NCI-H1417 (cell line): ENCODE data around the gene CMIP.

Source experiments
- DNase-seq, 3 experiments: peaks; one replicate each; lab custom pipeline; 2025; lab: John Stamatoyannopoulos, UW

The CMIP gene

GRCh38 chr16:81702506-81702905 is 257.9 kb downstream of the CMIP start:
- no peak for DNase-seq

DNA sequence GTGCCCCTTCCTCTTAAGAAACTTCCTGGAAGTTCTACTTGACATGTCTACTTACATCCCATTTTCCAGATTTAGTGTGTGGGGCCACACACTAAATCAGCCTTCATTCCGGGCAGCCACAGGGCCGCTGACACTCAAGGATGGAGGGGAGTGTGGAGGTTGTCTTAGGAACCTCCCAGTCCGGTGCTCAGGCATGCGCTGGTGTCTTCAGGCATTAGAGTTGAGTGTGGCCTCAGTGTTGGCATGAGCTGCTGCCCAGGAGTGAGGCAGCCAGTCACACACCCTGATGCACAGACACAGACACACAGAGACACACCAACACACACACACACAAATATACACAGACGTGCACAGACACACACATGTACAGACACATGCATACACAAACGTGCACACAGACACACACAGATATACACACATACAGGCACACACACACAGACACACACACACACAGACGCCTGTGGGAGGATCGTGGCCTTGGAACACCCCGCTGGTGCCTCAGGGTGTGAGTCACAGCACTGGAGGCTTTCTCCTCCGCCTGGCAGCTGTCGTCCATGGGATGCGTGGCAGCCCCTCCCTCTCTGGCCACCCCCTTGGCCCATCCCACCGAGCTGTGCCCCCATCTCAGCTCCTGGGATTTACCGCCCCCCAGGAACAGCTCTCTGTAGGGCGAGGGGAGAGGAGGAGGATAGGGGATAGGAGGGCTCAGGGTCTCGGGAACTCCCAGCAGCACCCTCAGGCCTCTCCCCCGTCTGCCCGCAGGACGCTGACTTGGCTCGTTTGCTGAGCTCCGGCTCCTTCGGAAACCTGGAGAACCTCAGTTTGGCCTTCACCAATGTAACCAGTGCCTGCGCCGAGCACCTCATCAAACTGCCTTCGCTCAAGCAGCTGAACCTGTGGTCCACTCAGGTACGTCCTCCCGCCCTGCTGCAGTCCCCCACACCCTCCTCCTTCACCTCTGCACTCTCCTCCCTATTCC is 258.9 kb downstream of the CMIP start:
- DNase-seq, result no peak

- DNase-seq, result no peak
These were observed 260.7 kb downstream of the CMIP start for GRCh38 chr16:81705261-81705660.

- no peak for DNase-seq
These were observed 262.0 kb downstream of the CMIP start for GRCh38 chr16:81706327-81707295.

DNA sequence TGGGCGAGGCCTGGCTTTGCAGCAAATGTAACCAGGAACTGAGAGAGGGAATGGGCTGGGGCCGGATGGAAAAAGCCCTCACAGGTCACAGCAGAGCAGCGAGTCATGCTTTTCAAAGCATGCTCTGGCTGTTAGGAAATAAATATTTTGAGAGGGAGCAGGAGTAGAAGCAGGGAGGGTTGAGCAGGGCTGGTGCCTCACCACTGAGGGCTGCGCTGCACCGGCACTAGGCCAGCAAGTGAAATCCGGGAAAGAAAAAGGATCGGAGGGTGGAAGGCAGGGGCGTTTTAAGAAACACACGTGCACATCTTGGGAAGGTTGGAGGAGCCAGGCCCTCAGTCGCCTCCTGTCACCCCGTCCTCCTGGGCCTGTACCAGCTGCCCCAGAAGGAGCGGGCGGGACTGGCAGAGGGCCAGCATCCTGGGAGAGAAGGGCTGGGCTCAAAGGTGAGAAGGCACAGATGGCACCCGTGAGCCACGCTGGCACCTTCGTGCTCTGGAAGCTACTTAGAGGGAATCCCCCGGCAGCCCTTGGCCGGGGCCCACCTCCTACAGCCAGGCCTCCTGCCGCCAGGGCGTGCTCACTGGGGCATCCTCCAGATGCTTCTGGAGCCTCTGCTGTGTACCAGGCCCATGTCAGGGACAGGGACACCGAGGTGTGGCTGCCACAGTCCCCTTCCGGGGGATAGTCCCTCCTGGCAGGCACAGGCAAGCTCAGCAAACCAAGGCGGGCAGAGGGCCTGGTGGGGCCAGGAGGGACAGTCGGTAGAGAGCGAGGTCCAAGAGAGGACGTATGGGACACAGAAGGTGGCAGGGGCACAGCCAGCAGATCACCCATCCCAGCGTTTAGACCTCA is 263.0 kb downstream of the CMIP start:
- DNase-seq, result no peak

- no peak for DNase-seq
These were observed 263.8 kb downstream of the CMIP start for GRCh38 chr16:81708266-81709015.

DNA sequence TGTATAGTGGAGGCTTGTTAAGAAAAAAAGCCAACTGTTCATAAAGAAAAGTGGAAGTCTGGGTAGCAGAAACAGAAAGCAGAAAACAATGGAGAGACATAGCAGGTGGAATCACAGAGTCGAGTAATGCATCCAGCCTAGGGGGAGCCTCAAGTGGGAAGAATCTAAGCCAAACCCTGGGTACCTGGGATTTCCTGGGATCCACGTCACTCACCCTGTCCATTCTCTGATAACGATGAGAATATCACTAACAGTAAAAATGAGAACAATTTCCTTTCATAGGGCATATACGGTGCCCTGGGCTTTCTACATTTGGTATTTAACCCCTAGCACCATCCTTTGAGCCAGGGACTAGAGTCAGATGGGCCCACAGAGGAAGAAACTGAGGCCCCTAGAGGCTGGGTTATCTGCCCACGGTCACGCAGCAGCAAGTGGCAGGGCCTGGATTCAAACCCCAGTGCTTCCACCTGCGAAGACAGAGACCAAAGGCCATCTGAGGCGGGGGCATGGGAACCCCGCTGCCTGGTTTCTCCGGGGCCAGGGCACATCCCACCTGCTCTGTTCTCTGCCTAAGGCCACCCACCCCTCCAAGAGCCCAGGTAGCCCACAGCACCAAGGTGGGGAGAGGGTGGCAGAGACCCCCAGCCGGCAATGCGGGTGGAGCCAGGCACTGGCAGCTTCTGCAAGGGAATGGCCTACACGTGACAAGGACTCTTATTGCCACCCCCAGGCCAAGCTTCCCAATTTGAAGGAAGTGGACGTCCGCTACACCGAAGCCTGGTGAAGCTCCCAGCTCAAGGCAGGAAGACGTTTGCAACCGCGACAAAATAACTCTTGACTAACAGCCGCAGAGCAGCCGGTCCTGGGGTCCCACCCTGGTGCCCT is 264.6 kb downstream of the CMIP start:
- DNase-seq, result no peak

- DNase-seq, result no peak
These were observed 265.4 kb downstream of the CMIP start for GRCh38 chr16:81710044-81710443.

GRCh38 chr16:81710596-81710995 is 266.0 kb downstream of the CMIP start:
- DNase-seq, result no peak

GRCh38 chr16:81711657-81712319 is 267.2 kb downstream of the CMIP start:
- peak in 1 of 3 experiments; percentile 16 for DNase-seq

DNA sequence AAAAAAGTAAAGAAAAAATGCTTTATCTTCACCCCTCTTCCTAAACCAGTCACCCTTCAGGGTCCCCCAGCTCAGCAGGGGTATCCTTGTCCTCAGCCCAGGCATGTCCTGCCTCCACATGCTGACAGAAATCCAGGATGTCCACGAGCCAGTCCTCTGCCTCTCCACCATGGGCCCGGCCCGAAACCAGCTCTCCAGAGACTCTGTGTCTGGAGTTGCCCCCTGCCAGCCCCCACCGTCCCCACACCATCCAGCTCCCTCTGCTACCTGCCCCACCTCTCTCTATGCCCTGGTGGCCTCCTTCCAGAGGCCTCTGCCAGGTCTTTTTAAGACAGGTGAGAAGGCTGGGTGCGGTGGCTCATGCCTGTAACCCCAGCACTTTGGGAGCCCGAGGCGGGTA is 268.1 kb downstream of the CMIP start:
- DNase-seq, result no peak

GRCh38 chr16:81713295-81713772 is 268.7 kb downstream of the CMIP start:
- DNase-seq, result peak in 1 of 3 experiments; percentile 2

DNA sequence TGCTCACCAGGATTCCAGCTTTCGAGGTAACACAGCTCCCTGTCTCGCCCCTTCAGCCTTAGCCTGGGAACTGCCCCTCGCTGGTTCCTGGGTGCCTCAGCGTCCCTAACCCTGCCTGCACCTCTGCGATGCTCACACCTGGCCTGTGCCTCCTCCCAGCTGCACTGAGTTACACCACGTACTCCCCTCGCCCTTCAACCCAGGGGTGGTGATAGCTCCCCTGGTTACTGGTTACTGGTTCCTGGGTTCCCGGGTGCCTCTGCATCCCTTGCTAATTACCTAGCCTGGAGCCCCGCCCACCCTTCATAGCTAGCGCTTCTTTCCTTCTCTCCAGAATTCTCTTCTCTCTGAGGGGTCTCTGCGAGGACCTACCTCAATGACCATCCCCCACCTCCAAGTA is 269.2 kb downstream of the CMIP start:
- DNase-seq, result no peak

DNA sequence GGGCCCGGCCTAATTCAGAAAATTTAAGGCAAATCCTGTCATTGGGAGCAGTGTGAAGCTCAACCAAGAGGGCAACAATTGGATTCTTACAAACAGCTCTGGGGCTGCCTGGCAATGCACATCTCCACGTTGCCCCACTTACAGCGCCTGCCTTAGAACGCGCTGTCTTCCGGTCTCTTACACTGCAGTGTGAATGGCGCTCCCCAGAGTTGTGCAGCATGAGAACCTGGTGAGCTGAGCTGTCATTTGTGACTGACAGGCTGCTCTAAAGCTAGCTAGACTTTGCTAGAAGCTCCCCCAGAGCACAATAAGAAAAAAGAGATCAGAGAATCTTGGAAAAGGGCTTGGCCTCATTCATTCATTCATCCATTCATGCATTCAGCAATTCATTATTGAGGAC is 270.0 kb downstream of the CMIP start:
- DNase-seq, result no peak

DNA sequence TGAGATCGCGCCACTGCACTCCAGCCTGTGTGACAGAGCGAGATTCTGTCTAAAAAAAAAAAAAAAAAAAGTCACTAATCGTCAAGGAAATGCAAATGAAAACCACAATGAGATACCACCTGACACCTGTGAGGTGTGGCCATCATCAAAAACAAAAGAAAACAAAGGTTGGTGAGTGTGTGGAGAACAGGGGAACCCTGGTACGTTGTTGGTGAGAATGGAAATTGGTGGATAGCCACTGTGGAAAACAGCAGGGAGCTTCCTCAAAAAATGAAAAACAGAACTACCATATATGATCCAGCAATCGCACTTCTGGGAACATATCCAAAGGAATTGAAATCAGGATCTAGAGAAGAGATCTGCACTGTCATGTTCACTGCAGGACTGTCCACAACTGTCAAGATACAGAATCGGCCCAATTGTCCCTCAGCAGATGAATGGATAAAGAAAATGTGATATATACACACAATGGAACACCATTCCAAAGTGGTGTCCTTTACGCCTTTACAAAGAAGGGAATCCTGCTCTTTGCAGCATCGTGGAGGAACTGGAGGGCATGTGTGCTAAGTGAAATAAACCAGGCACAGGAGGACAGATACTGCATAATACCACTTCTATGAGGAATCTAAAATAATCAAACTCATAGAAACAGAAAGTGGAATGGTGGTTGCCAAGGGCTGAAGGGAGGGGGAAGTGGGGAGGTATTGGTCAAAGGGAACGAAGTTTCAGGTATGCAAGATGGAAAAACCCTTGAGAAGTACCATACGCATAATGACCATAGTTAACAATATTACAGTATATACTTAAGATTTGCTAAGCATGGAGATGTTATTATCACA is 271.0 kb downstream of the CMIP start:
- no peak for DNase-seq

DNA sequence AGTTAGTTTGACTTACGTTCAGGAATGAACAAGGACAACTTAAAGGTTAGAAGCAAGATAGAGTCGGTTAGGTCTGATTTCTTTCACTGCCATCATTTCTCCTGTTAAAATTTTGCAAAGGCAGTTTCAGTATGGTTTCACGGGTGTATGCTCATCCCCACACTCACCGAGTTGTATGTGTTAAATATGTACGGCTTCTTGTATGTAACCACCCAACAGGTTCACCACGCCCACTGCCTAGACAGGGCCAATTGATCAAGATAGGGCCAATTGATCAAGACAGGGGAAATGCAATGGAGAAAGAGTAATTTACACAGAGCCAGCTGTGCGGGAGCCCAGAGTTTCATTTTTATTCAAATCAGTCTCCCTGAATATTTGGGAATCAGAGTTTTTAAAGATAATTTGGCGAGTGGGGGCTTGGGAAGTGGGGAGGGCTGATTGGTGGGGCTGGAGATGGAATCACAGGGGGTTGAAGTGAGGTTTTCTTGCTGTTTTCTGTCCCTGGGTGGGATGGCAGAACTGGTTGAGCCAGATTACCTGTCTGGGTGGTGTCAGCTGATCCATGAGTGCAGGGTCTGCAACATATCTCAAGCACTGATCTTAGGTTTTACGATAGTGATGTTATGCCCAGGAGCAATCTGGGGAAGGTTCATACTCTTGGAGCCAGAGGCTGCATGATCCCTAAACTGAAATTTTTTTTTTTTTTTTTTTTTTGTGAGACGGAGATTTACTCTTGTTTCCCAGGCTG is 272.0 kb downstream of the CMIP start:
- no peak for DNase-seq

DNA sequence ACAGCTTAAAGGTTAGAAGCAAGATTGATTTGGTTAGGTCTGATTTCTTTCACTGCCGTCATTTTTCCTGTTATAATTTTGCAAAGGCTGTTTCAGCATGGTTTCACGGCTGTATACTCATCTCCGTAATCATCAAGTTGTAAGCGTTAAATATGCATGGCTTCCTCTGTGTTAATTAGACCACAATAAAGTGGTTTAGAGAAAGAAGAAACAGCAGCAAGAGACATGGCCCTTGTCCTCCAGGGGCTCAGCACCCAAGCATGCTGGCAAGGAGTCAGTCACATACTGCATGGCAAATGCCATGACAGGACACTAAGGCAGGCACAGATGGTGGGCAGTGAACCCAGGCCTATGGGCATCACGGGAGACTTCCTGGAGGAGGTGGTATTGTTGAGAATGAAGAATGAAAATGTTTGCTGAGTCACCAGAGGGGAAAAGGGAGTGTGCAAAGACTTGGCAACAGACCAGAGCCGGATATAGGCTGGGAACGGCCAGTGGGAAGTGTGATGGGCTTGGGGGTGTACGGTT is 273.1 kb downstream of the CMIP start:
- DNase-seq, result no peak
